NCI-H526 (cell line): ENCODE measurements around the gene PAX5.

Experiments
- DNase-seq, 2 experiments: peaks; one replicate each; lab custom pipeline; 2025; lab: John Stamatoyannopoulos, UW

The PAX5 gene

DNA sequence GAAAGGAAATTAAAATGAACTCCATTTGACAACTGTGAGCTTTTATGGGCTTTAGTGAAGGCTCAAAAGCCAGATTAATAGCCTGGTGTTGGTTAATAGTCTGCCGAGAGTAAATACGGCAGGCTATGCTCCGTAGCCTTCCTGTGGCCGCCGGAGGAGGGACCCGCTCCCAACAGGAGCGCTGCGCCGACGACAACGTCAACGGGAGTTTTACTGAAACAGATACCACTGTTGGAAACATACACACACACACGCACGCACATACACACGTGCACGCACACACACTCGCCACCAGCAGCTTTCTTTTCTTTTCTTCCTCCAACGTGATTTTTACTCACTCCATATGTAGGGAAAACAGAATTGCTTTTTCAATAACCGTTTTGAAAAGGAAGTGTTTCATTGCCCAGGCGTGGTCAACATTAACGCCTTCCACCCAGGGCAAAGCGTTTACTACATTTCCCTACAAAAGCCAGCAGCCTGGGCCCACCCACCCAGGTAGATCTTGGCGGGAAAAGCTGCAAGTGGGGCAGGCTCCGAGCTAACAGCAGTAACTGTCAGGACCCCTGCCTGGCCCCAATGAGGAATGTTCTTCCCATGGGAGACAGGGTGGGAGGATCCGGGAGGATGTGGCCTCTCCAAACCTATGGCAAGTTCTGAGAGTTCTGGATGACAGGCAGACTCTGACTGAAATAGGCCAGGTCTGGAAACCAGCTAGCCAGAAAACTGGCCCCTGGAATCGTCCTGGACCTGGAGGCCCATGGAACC, 72.3 kb downstream of the PAX5 start:
- DNase-seq = no peak

DNA sequence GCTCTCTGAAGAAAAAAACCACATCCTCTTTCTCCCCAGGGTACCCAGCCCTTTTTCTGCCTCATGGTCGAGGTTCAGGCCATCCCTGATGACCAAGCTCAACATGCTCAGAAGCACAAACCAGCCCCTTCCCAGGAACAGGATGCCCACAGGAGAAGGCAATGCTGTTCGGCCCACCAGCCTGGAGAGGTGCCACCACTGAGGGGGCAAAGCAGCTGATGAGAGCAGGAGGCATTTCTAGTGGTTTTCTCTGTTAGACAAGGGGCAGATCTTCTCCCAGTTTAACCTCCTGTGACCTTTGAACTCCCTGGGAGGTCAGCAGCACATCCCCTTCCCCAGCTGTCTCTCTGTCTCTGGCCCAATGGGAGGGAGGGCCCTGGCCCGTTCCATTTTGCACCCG, 73.0 kb downstream of the PAX5 start:
- DNase-seq = no peak

DNA sequence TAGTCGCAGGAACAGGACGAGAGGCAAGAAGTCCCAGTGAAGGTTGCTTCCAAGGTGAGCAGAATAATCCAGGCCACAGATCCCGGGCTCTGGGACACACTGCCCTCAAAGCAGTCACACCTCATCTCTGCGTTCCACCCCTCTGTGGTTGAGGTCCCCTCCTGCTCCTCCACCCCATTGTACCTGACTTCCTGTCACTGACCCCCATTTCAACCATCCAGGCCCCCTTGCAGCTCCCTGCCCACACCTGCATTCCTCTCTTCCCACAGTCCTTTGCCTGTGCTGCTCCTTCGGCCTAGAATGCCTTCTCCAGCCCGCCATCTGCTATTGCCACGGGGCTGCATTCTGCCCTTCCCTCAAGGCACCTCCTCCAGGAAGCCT, 73.5 kb downstream of the PAX5 start:
- DNase-seq = no peak

DNA sequence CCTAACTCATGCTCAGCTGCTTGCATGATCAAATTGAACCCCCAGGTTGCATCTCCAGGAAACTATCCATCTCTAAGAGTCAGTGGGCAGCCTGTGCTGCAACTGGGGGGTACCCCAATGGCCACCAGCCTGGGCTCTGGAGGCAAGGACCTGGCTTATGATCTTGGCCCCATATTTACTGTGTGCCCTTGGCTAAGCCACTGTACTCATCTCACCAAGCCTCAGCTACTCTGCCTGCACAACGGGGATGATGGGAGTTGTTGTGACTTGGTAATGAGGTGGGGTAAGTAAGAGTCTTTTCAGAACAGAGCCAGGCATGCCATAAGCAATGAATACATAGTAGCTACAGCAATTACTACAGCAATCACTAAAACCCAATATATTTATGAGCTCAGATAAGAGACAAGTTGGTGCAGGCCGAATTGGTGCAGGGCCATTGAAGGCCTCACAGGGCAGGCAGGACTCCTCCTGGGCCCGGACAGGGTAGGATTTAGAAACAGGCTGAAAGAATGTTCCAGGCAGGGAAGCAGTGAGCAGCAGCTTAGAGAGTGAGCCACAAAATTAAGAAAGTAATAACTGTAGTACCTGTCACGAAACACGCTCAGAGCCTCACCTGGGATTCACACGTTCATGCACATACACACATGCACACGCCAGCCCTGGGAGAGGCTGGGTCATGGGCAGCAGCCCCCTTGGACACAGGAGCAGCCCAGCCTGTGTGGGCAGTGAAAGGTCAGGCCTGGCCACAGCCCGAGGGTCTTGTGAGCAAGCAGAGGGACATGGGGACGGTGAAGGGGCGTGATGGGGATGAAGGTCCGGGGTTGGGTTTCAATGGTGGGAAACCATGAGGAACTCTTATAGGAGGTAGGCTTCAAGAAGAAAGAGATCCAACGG, 74.1 kb downstream of the PAX5 start:
- DNase-seq = no peak

DNA sequence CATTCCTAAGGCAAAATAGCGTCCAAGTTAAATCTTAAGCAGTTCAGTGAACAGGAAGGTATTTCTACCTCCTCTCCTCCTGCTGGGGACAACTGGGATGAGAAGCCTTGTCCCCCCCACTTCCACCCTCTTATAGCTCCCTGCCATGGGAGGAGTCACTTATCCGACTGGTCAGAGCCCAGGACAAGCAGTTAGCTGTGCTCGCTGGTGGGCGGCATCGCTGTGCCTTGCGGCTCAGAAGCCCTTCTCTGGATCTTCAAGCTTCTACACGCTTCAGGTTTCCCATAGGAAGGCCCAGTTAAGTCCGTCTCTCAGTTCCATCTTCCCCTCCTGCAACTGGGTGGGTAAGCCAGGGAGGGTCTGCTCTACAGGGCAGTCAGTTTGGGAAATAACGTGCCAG, 77.2 kb downstream of the PAX5 start:
- DNase-seq = no peak

DNA sequence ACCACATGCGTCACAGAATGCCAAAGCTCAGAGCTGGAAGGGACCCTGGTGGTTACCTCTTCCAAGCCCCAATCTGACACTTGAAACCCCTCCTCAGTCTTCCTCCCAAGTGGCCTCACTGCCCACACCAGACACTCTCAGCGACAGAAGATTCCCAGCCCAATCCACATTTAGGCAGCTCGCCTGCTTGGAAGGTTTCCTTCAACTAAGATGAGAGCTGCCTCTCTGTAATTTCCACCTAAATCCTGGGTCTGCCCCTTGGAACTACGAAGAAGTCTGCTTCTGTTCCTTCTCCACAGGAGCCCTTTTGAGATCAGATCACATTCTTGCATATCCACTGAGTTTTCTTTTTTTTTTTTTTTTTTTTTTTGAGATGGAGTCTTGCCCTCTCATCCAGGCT, 83.7 kb downstream of the PAX5 start:
- no peak for DNase-seq

DNA sequence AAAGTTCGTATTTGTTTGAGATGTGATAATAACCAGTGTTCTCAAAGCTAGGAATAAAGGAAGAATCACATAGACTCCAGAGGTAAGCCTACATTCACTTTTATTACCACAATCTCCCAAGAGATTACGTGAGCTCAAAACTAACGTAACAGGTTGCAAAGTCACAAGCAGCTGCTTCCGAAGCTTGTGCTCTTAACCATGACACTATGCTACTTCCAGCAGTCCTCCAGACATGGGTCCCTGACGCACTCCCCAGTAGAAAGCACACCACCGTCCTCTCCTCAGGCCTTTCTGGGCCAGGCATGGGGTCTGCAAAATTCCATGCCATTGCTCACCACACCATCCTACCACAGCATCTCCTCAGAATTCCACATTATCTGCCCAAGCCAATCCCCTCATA, 84.6 kb downstream of the PAX5 start:
- no peak for DNase-seq

DNA sequence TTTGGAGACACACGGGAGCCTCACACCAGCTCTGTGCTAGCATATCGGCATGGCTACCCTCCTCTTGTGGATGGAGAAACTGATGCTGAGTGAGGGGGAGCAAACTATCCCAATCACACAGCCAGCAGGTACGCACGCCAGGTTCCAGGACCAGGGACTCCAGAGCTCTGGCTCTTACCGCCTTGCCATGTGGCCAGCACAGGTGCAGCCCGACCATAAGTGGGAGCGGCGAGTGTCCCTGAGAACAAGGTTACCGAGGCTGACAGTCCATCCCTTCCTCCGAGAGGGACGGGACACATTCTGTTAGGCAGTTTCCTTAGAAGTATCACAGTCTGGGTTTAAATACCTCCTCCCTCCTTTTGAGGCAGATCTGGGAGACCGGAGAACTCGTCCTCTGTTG, 86.0 kb downstream of the PAX5 start:
- DNase-seq = no peak

DNA sequence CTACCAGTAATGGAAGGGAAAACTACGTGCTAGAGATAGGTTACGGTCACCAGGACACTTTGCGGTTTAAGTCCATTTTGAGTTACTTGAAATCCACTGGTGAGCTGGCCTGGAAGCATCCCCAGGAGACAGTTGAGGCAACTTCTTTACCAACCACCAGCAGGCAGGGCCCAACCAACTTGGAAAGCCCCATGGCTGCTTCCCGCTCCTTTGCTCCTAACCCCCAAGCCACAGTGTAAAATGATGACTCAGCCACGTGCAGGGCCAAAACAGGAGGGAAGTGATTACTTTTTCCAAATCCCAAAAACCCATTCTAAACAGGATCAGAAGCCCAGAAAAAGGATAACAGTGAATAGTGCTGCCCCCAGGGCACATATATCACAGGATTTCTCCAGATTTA, 87.4 kb downstream of the PAX5 start:
- no peak for DNase-seq

DNA sequence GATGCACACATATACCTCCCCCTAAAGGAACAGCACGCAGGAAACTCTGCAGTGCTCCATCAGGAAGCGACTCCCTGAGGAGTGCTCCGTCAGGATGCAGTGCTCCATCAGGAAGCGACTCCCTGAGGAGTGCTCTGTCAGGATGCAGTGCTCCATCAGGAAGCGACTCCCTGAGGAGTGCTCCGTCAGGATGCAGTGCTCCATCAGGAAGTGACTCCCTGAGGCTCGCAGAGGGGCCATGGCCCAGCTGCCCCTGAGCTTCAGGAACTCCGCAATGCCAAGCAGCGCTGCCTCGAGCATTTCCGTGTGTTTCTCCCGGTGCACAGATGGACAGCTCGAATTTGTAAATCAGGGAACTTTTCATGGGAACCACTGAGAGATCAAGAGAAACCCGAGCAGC, 88.1 kb downstream of the PAX5 start:
- DNase-seq = no peak

DNA sequence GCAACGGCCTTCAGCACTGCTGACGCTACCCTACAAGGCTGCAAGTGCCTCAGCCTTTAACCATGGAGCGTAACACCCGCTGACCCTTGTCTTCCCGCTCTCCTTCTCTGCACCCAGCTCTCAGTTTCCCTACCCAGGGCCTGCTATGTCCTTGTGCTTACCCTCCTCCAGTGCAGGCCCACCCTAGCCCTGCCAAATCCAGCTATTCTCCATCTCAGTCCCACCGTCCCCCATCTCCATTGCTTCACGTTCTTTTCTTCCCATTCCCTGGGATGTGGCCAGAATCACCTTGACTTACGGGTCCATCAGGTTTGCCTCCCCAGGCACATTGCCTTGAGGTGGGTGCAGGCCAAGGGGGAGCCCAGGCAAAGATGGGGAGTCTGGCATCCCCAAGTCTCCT, 91.2 kb downstream of the PAX5 start:
- no peak for DNase-seq

DNA sequence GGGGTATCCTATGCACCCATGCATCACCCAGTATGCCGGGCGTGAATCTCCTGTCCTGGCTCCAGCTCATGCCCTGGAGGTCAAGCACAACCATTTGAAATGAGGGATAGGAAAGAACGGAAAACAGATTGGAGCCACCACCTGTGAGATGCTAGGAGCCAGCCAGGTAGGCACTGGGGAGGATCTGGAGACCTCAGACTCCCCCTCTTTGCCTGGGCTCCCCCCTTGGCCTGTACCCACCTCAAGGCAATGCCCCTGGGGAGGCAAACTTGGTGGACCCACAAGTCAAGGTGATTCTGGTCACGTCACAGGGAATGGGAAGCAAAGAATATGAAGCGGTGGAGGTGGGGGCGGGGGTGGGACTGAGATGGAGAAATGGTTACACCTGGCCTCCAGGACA, 92.6 kb downstream of the PAX5 start:
- no peak for DNase-seq

DNA sequence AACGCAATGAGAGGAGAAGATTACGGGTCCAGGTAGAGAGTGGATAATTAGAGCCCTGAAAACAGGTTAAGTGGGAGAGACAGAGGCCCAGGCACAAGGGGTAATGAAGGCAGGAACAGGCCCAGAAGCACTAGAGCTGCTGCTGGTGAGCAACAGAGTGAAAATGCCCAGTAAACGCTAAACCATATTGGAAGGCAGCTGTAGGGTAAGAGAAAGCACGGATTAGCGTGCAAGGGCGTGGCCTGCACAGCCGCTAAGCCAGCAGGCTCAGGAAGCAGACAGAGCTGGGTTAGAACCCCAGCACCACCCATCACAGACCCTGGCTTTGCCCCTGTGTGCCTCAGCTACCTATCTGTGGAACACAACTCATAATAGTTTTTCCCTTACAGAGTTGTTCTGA, 93.2 kb downstream of the PAX5 start:
- no peak for DNase-seq

DNA sequence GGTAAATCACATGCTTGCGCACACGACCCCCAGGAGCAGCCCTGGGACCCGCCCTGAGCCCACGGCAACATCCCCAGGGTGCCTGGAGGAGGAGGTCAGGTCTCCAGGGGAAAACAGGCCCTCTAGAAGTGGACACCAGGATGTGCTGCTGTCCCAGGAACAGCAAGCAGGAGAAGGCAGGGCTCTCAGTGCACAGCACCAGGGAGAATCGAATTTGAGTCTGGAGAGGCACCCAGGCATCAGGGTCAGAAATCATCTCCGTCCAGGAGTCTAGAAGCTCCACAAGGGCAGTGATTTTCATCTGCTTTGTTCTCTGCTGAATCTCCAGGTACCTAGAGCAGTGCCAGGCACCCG, 93.6 kb downstream of the PAX5 start:
- DNase-seq = no peak

DNA sequence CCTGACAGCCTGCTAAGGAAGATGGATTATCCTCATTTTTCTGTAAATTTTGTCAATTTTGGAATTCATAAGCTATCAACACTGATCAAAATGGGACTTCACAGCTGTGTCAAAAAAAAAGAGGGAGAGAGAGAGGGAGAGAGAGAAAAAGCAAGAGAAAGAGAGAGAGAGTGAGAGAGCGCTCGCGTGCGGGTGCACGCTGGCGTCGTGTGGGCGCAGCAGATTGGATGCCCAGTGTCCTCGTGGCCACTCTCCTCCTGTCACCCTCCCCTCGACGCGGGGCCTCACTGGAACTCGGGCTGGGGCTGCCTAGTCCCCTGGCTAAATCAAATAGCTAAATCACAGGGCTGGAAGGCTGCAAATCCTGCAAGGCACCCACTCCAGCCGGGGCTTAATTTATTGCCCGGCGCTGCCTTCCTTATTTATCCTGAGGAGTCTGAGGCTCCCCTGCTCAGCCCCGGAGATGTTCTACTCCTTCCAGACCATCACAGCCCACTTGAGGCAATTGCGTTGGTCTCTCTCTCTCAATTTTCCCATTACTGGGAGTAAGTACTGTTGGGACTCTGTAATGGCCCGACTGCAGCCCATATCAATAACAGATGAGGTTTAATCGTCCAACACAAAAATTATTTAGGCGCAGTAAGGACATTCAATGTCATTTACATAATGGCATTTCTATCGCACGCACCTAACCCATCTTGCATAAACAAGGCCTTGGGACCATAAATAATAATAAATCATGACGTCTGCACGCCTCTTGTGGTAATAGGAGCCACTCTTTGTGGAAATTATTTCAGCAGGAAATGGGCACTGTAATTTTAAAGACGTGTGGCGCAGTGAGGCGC, 94.2 kb downstream of the PAX5 start:
- no peak for DNase-seq

DNA sequence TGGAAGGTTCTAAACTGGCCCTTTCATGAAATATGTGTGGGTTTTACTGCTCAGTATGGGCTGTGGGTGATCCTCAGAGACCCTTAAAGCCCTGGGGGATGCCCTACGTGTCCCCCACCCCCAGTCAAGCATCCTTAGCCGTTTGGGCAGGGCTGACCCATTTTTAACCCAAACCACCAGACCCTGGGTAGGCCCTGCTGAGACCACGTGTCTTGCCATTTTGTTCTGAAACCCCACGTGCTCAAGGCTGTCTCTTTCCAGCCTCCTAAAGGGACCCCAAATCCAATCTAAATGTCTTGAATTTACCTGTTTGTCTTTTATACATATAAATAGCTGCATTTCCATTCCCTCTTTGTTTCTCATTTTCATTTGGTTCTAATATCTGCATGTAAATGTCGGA, 94.9 kb downstream of the PAX5 start:
- no peak for DNase-seq

DNA sequence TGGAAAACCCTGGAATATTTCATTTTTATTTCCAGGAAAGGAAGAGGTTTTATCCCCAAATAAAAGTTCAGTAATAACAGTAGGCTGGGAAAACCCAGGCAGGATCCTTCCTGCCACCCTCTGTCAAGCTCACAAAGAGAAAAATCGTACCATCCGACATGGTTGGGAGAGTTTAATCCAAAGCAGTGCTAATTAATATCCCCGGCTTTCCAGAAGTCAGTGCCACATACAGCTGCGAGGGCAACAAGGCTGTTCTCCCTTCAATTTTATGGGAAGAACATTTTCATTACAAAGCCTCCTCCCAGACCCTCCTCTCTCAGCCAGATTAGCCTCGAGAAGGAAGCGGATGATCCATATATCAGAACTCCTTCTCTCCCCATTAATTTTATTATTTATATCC, 95.5 kb downstream of the PAX5 start:
- peak in 1 of 2 experiments; percentile 23 for DNase-seq

DNA sequence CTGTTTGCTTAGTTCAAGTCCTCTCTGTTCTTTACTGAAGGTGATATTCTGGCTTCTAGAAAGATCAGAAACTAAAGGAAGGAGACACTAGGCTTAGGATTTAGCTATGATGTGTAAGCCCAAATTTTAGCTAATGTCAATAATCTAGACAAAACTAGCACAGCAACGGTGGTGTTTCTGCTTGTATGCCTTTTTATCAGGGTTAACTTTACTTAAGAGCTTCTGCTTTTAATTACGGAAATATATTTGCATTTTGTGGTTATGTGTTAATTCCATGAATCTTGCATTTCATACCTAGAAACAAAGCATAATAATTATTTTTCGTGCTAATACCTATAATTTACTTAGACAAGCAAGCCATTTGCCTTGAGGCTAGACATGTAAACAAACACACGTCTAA, 96.1 kb downstream of the PAX5 start:
- DNase-seq = no peak

DNA sequence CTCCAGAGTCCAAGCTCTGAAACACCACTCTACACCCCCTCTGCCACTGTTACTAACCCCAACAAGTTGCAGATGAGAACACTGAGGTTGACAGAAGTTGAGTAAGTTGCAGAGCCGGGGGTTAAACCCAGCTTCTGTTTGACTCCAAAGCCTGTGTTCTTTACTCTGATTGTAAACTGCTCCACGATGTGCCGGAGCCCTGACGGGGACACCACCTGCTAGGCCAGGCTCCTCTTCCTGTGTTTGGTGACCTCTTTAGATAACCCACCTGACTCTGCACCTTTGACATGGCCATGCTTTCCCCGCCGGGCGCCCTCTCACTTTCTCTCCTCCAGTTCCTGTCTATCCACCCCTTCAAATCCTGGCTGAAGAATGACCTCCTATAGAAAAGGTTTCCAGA, 96.7 kb downstream of the PAX5 start:
- no peak for DNase-seq

DNA sequence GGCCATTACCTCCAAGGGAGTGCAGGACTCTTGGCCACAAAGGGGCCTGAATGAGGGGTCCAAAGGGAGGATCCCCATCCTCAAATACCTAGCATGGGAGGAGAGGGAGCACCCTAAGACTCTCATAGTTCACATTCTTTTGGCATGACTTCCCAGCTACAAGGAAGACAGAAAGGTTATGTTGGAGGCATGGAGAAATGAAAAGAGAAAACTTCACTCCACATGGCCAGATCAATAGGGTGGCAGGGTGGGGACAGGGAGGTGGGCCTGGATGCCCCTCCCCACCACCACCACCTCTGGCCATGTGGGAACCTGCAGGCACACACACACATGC, 97.6 kb downstream of the PAX5 start:
- no peak for DNase-seq

DNA sequence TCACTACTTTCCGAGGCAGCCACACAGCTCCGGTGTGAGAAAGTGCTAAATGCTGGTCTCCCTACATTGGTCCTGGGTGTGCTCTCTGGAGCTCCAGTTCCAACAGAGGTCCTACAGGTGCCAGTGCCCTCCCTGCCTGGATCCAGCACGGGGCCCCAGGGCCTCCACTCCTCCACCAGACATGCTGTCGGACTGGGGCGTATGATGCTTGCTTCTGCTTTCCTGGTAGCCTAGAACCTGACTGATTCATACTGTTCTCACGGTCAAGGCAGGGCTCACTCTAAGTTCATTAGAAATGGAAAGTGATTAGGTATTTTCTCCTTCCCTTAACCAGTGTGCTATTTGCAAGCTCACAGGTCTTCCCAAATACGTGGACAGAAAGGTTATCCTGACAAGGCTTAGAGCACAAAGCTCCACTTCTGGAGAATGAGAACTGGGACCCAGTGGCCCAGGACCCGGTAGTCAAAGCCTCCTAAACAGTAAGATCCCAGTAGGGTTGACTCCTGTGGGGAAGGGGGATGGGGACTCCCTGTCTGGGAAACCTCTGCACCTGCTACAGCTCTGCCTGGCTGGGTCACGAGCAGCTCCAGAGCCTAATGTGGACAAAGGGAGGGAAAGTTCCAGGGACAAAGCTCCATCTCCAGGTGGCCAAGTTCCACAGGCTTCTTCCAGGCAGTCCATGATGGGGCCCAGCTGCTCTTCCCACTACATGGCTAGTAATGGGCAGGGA, 98.1 kb downstream of the PAX5 start:
- no peak for DNase-seq

DNA sequence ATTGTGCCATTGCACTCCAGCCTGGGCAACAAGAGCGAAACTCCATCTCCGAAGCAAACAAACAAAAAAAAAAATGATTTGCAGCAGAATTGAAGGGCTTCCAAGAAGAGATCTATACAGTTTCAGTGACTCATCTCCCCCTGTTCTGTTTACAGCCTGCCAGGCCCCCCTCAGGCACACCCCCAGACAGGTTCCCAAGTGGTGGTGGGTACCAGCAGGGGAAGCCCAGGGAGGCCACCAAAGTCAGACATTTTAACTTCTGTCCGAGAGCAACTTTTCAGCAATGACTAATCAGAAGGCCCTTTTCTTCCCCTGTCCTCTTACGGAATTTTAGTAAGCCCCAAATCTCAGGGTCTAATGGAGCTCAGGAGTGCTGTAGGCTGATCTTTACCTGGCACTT, 98.7 kb downstream of the PAX5 start:
- DNase-seq = no peak
